ENCODE data around the gene GLRA3.
"Not testable (repeated sequence)": the region's sequence is repeated elsewhere in the genome, so short reads cannot be mapped to it uniquely, and the experiment has no call there.

The GLRA3 gene

GRCh38 chr4:174650711-174651355 lies 178.2 kb downstream of the GLRA3 start:
- no peak for DNase-seq (ENCODE audit: low read depth)

- no peak for DNase-seq (ENCODE audit: low read depth)
Observed at GRCh38 chr4:174648812-174649211, 180.2 kb downstream of the GLRA3 start.

GRCh38 chr4:174646326-174646725 lies 182.7 kb downstream of the GLRA3 start:
- DNase-seq (ENCODE audit: low read depth): no peak

- no peak for DNase-seq (ENCODE audit: low read depth)
Observed at GRCh38 chr4:174640146-174640545, 188.9 kb downstream of the GLRA3 start.

GRCh38 chr4:174635732-174636131 lies 193.3 kb downstream of the GLRA3 start:
- DNase-seq (ENCODE audit: low read depth): no peak

- no peak for DNase-seq (ENCODE audit: low read depth)
Observed at GRCh38 chr4:174633399-174633798, 195.6 kb downstream of the GLRA3 start.

- no peak for DNase-seq (ENCODE audit: low read depth)
Observed at GRCh38 chr4:174631901-174632758, 196.9 kb downstream of the GLRA3 start.

- not testable (repeated sequence) for DNase-seq (ENCODE audit: low read depth)
Observed at GRCh38 chr4:174629907-174630450, 199.1 kb downstream of the GLRA3 start.

- no peak for DNase-seq (ENCODE audit: low read depth)
Observed at GRCh38 chr4:174629265-174629664, 199.8 kb downstream of the GLRA3 start.

- DNase-seq (ENCODE audit: low read depth): no peak
Observed at GRCh38 chr4:174628191-174628590, 200.9 kb downstream of the GLRA3 start.

GRCh38 chr4:174627473-174627872 lies 201.6 kb downstream of the GLRA3 start:
- DNase-seq (ENCODE audit: low read depth): no peak

- DNase-seq (ENCODE audit: low read depth): no peak
Observed at GRCh38 chr4:174626342-174627008, 202.6 kb downstream of the GLRA3 start.

- no peak for DNase-seq (ENCODE audit: low read depth)
Observed at GRCh38 chr4:174616661-174617060, 212.4 kb downstream of the GLRA3 start.

- no peak for DNase-seq (ENCODE audit: low read depth)
Observed at GRCh38 chr4:174613979-174614378, 215.1 kb downstream of the GLRA3 start.

GRCh38 chr4:174611792-174612191 lies 217.3 kb downstream of the GLRA3 start:
- no peak for DNase-seq (ENCODE audit: low read depth)

GRCh38 chr4:174607792-174608191 lies 221.3 kb downstream of the GLRA3 start:
- DNase-seq (ENCODE audit: low read depth): no peak

GRCh38 chr4:174604198-174604597 lies 224.8 kb downstream of the GLRA3 start:
- no peak for DNase-seq (ENCODE audit: low read depth)

GRCh38 chr4:174600391-174600790 lies 228.7 kb downstream of the GLRA3 start:
- no peak for DNase-seq (ENCODE audit: low read depth)

- no peak for DNase-seq (ENCODE audit: low read depth)
Observed at GRCh38 chr4:174598800-174599199, 230.2 kb downstream of the GLRA3 start.

- DNase-seq (ENCODE audit: low read depth): no peak
Observed at GRCh38 chr4:174596513-174596912, 232.5 kb downstream of the GLRA3 start.

- no peak for DNase-seq (ENCODE audit: low read depth)
Observed at GRCh38 chr4:174595141-174595929, 233.7 kb downstream of the GLRA3 start.

GRCh38 chr4:174593701-174594100 lies 235.3 kb downstream of the GLRA3 start:
- DNase-seq (ENCODE audit: low read depth): no peak

Measured in stimulated activated CD8-positive, alpha-beta memory T cell treated with anti-CD3 and anti-CD28 coated beads, Interleukin-15, amount 100 ng/mL, for 1 hour (primary cell).